Astrocyte (in vitro differentiated cells and primary cell): ENCODE results near the gene IRS1.

Experiments used
- EZH2 ChIP-seq: IDR thresholded peaks from 2 replicates; pipeline ENCODE4 v1.6.1; 2012; ENCODE audit warnings: mild to moderate bottlenecking, low read length, inconsistent platforms; ENCODE audit not compliant: insufficient read depth
- TF ChIP-seq, protein P1 (sequence below): IDR thresholded peaks from 2 replicates; pipeline ENCODE4 v1.5.1; 2011; ENCODE audit warnings: low read depth, mild to moderate bottlenecking, inconsistent platforms, low read length, moderate library complexity; ENCODE audit not compliant: insufficient read depth

DNA sequence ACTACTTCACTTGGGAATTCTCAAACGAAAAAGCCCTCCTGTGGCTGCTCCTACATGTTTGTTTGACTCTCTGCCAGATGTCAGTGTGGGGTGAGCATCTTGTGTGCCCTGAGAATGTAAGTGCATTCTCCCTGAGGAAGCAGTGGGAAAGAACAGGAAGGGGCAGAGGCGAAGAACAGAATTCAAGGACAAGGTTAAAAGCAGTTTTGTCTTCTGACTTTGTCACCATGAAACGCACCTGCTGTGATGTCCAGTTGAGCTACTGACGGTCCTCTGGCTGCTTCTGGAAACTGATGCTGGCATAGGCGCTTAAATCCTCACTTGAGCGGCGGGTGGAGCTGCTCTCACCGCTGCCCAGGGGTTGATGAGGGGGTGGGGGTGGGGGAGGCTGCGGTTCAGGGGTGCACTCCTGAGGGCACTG is 4.9 kb downstream of the IRS1 start:
- TF ChIP-seq, protein P1, sequence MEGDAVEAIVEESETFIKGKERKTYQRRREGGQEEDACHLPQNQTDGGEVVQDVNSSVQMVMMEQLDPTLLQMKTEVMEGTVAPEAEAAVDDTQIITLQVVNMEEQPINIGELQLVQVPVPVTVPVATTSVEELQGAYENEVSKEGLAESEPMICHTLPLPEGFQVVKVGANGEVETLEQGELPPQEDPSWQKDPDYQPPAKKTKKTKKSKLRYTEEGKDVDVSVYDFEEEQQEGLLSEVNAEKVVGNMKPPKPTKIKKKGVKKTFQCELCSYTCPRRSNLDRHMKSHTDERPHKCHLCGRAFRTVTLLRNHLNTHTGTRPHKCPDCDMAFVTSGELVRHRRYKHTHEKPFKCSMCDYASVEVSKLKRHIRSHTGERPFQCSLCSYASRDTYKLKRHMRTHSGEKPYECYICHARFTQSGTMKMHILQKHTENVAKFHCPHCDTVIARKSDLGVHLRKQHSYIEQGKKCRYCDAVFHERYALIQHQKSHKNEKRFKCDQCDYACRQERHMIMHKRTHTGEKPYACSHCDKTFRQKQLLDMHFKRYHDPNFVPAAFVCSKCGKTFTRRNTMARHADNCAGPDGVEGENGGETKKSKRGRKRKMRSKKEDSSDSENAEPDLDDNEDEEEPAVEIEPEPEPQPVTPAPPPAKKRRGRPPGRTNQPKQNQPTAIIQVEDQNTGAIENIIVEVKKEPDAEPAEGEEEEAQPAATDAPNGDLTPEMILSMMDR = no peak
- no peak for TF ChIP-seq EZH2
